HG03135 (cell line): ENCODE data around the gene TSPAN6.

ENCODE experiments used
- ATAC-seq: cut with Tn5 transposase; IDR thresholded peaks from one replicate; pipeline ENCODE4 v1.9.1; 2021; ENCODE audit warnings: mild to moderate bottlenecking, moderate library complexity; ENCODE audit not compliant: unreplicated experiment

The TSPAN6 gene

GRCh38 chrX:100591256-100592051 lies 45.2 kb downstream of the TSPAN6 start:
- ATAC-seq, result no peak

GRCh38 chrX:100587861-100588260 lies 48.7 kb downstream of the TSPAN6 start:
- no peak for ATAC-seq

GRCh38 chrX:100586747-100587146 lies 49.9 kb downstream of the TSPAN6 start:
- ATAC-seq, result no peak

GRCh38 chrX:100584611-100585010 lies 52.0 kb downstream of the TSPAN6 start, which contains the start of gene TNMD:
TNMD (plus strand) TSS chrX:100584936; CDS start chrX:100585019, 83 bp downstream.
- ATAC-seq, result no peak
